Mesodermal cell (in vitro differentiated cells): ENCODE measurements around the gene EPHA8.

Experiments used
- H3K27ac ChIP-seq: 2 replicates; pipeline ENCODE4 v1.7.0; 2013; ENCODE audit warnings: mild to moderate bottlenecking, low read depth, low read length, moderate library complexity; ENCODE audit not compliant: severe bottlenecking
- H3K36me3 ChIP-seq: 2 replicates; pipeline ENCODE4 v1.7.1; 2013; ENCODE audit warnings: mild to moderate bottlenecking, low read length, moderate library complexity; ENCODE audit not compliant: control insufficient read depth, insufficient read depth
- H3K4me1 ChIP-seq: one replicate; pipeline ENCODE4 v1.7.1; 2013; ENCODE audit warnings: mild to moderate bottlenecking, low read length; ENCODE audit not compliant: insufficient read depth, control insufficient read depth, poor library complexity, severe bottlenecking
- H3K4me3 ChIP-seq: 2 replicates; pipeline ENCODE4 v1.7.0; 2013; ENCODE audit warnings: low read length, control low read depth, mild to moderate bottlenecking; ENCODE audit not compliant: insufficient read depth, poor library complexity, severe bottlenecking; ENCODE audit errors: extremely low read depth
- H3K9me3 ChIP-seq: 2 replicates; pipeline ENCODE4 v1.7.1; 2013; ENCODE audit warnings: mild to moderate bottlenecking, low read length, moderate library complexity; ENCODE audit not compliant: control insufficient read depth
- WGBS, 2 experiments: methylation state at CpG; one replicate each; pipeline ENCODE4 v1.1.5; 2013; ENCODE audit warnings: missing lambda C conversion rate in 2 of 2; ENCODE audit not compliant: insufficient coverage in 2 of 2; 5-methylcytosine and 5-hydroxymethylcytosine counted together

Gene EPHA8

DNA sequence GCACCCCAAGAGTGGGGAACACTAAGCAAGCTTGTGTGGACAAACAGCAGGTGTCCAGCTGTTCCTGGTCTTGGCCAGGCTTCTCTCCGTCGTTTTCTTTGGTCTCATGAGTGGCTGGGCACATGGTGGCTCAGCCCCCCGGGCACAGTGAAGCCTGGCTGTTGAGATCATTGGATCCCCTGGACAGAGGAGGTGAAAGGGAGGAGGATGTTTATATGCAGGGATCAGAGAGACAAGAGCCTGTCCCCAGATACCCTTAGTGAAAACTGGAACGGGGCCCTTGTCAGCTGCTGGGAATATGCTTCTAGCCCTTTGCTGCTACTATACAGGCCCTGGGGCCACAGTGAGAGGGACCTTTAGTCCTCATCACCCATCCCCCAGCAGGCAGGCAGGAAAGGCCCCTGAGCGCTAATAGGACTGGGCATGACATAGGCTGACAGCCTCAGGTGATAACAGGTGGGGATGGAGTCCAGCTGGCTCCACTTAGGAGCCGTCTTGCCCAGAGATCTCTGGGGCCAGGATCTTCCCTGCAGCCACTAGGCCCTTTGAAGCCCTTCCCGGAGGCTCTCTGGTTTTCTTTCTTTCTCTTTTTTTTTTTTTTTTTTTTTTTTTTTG lies 16.4 kb downstream of the EPHA8 start:
- no peaks in the 10 kb centered on the region for H3K36me3 ChIP-seq

DNA sequence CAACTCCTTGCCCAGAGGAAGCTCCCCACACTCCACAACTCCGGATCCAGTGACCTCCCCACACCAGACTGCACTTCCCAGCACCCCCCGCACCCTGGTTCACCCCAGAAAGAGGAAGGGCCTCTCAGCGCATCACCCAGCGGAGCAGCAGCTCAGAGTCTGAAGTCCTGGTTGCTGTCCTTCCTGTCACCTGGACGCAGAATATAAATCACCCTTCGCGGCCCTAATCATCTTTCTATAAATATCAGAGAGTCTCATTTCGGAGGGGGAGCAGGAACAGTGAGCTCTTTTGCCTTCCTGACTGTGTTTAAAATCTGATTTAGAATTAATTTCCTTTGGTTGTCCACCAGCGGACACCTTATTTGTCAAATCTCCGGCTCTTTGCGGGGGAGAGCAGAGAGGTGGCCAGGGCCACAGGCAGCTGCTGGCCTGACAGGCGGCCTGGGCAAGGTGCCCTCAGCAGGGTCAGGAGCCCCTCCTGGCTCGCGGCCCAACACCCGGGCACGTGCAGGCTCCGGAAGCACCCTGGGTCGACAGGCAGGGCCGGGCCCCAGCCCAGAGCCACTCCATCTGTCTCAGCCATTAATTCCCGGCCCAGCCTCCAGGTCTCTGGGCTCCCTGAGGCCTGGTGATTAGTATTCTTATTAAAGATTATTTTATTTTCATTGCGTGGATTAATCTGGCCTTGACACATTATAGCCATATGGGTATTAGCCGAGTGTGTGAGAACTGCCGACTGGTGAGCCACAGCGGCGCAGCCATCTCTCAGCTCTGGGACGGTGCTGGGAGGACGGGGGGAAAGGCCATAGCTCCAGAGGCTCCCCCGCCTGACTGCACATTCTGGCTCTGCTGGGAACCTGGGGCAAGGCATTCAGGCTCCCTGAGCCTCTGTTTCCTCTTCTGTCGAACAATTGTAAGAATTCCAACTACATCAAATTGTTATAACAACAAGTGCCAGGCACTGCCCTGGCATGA lies 19.7 kb downstream of the EPHA8 start:
- 91 to 92% methylated on average over 18 to 24 of the region's 29 CpGs for WGBS, 2 experiments
- Histone ChIP-seq H3K27ac (no peak overlapping the region), H3K4me1 (no peaks in the 10 kb centered on the region), H3K9me3 (peaks cover 15% of the 10 kb centered on the region), H3K4me3 (no peak overlapping the region), H3K36me3 (no peaks in the 10 kb centered on the region)

More for the DNA sequence above, 16.4 kb downstream of the EPHA8 start:
- H3K9me3 ChIP-seq, result peaks cover 15% of the 10 kb centered on the region
- H3K4me3 ChIP-seq, result no peak overlapping the region
- 75 to 87% methylated on average over 6 to 7 of the region's 7 CpGs for WGBS, 2 experiments
- H3K4me1 ChIP-seq, result no peaks in the 10 kb centered on the region
- no peak overlapping the region for H3K27ac ChIP-seq

- peaks cover 4% of the 10 kb centered on the region for H3K9me3 ChIP-seq
- no peaks in the 10 kb centered on the region for H3K4me1 ChIP-seq
- no peak overlapping the region for H3K27ac ChIP-seq
- no peaks in the 10 kb centered on the region for H3K36me3 ChIP-seq
- H3K4me3 ChIP-seq, result no peak overlapping the region
- WGBS, 2 experiments, result 84 to 87% methylated on average over 7 to 8 of the region's 10 CpGs
Observed at GRCh38 chr1:22584001-22584562, 20.8 kb downstream of the EPHA8 start.

DNA sequence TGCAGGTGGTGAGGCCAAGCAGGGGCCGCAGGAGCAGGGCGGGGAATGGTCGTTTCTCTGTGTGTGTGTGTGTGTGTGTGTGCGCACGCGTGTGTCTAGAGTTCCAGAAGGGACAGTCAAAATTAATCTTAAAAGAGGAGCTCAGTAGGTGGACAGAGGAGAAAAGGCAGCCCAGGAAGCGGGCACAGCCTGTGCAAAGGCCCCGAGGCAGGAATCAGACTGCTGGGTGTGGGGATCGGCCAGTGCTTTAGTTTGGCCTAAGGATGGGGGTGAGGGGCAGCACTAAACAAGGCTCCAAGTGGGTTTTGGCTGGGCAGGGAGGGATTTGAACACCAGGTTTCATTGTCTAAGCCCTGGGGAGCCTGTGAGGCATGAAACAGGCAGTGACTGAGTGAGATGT lies 21.7 kb downstream of the EPHA8 start:
- 85 to 94% methylated on average over 7 to 9 of the region's 9 CpGs for WGBS, 2 experiments
- no peaks in the 10 kb centered on the region for H3K4me1 ChIP-seq
- no peak overlapping the region for H3K27ac ChIP-seq
- no peaks in the 10 kb centered on the region for H3K36me3 ChIP-seq
- H3K4me3 ChIP-seq, result no peak overlapping the region
- H3K9me3 ChIP-seq, result no peaks in the 10 kb centered on the region

DNA sequence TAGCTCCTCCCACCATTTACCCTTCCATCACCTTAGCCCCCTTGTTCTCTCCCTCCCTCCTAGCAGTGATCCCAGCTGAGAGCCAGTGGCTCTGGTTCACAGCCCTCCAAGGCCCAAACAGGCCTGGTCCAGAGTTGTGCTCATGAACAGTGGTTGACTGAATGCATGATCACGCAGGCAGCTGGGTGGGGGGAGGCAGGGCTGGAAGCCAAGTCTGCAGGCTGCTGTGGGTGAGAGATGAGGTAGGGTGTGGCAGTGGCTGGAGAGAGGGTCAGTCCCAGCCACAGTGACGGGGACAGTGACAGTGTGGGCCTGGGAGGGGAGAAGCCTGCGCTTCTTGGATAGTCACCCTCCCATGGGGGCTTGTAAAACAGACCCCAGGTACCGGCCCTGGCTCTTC lies 22.2 kb downstream of the EPHA8 start:
- 82 to 94% methylated on average over 4 of the region's 4 CpGs for WGBS, 2 experiments
- H3K36me3 ChIP-seq, result no peaks in the 10 kb centered on the region
- no peak overlapping the region for H3K4me3 ChIP-seq
- H3K9me3 ChIP-seq, result no peaks in the 10 kb centered on the region
- H3K27ac ChIP-seq, result no peak overlapping the region
- no peaks in the 10 kb centered on the region for H3K4me1 ChIP-seq

GRCh38 chr1:22586356-22587130 lies 23.3 kb downstream of the EPHA8 start:
- Histone ChIP-seq H3K4me1 (no peaks in the 10 kb centered on the region), H3K9me3 (no peaks in the 10 kb centered on the region), H3K36me3 (no peaks in the 10 kb centered on the region), H3K4me3 (no peak overlapping the region), H3K27ac (no peak overlapping the region)
- WGBS, 2 experiments, result 85 to 90% methylated on average over 7 to 11 of the region's 19 CpGs

DNA sequence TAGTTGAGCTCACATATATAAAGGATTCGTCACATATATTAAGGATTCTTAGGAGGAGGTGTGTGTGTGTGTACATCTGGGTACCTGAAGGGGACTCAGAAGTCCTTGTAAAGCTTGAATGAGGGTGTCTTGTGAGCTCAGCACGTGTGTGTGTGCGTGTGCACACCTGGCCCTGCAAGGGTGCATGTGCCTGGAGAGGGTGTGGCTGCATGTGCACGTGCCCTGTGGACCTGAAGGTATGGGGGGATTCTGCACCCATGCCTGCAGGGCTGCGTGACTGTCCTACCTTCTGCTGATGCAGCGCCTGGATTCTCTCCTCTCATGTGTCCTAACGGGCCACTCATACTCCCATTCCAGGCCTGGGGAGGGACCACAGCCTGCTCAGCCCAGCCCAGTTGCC lies 24.0 kb downstream of the EPHA8 start:
- H3K4me1 ChIP-seq, result no peaks in the 10 kb centered on the region
- H3K9me3 ChIP-seq, result no peaks in the 10 kb centered on the region
- no peak overlapping the region for H3K4me3 ChIP-seq
- H3K27ac ChIP-seq, result no peak overlapping the region
- no peaks in the 10 kb centered on the region for H3K36me3 ChIP-seq
- 83 to 86% methylated on average over 6 of the region's 7 CpGs for WGBS, 2 experiments

GRCh38 chr1:22588899-22589422 lies 25.7 kb downstream of the EPHA8 start:
- Histone ChIP-seq H3K4me3 (no peak overlapping the region), H3K27ac (no peak overlapping the region)

DNA sequence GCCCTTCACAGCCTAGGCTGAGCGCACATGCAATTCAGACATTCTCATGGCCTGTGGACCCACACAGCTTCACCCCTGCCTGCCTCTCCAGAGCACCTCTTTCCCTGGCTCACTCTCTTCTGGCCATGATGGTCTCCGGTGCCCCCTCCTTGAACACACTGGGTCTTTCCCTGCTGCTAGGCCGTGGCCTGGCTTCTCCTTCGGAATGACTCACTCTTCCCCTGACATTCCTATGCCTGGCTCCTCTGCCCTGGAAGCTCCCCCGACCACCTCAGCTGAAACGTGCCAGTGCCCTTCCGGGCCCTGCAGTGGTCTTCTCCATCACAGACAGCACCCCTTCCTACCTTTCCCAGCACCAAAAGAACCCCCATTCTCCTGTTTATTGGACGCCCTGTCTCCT lies 28.3 kb downstream of the EPHA8 start:
- H3K9me3 ChIP-seq, result no peaks in the 10 kb centered on the region
- H3K36me3 ChIP-seq, result no peaks in the 10 kb centered on the region
- WGBS, 2 experiments, result 70 to 76% methylated on average over 8 of the region's 8 CpGs
- no peak overlapping the region for H3K4me3 ChIP-seq
- H3K4me1 ChIP-seq, result no peaks in the 10 kb centered on the region
- H3K27ac ChIP-seq, result no peak overlapping the region

More at GRCh38 chr1:22588899-22589422, 25.7 kb downstream of the EPHA8 start:
- H3K9me3 ChIP-seq, result no peaks in the 10 kb centered on the region
- WGBS, 2 experiments, result 85 to 88% methylated on average over 20 to 22 of the region's 24 CpGs
- H3K4me1 ChIP-seq, result no peaks in the 10 kb centered on the region
- no peaks in the 10 kb centered on the region for H3K36me3 ChIP-seq

- H3K27ac ChIP-seq, result no peak overlapping the region
- no peak overlapping the region for H3K4me3 ChIP-seq
- whole genome bisulfite sequencing, 2 experiments, result 73 to 89% methylated on average over 5 to 9 of the region's 9 CpGs
- no peaks in the 10 kb centered on the region for H3K36me3 ChIP-seq
- no peaks in the 10 kb centered on the region for H3K4me1 ChIP-seq
- no peaks in the 10 kb centered on the region for H3K9me3 ChIP-seq
Observed at GRCh38 chr1:22592051-22592450, 28.8 kb downstream of the EPHA8 start.
